DOHH2 (cell line): ENCODE measurements around the gene EVPL.

ENCODE experiments used
- CTCF ChIP-seq: fragments of 200-600 bp; sonication (generic); IDR thresholded peaks from one replicate; pipeline ENCODE4 v1.5.1; 2014; ENCODE audit warnings: antibody characterized with exemption, mild to moderate bottlenecking, low read depth, low read length; ENCODE audit not compliant: poor library complexity, severe bottlenecking
- EZH2phosphoT487 ChIP-seq: fragments of 200-600 bp; sonication (generic); IDR thresholded peaks from 2 replicates; pipeline ENCODE4 v1.6.1; 2017; ENCODE audit warnings: borderline replicate concordance, mild to moderate bottlenecking, antibody characterized with exemption, low read length, moderate library complexity, mixed read lengths

GRCh38 chr17:75970011-75970523 is 57.0 kb downstream of the EVPL start:
- TF ChIP-seq CTCF: no peak
- TF ChIP-seq EZH2phosphoT487: no peak
